Right forelimb (tissue), 1 donor: Measurements from ENCODE around the gene TRIM77.
"Not testable (repeated sequence)": the region's sequence is repeated elsewhere in the genome, so short reads cannot be mapped to it uniquely, and the experiment has no call there.

ENCODE experiments used
- DNase-seq: peaks from one replicate; pipeline ENCODE4 v3.0.0-alpha.2; 2018

TRIM77 gene

GRCh38 chr11:89709999-89710398, at the start of gene TRIM77:
TSS of gene TRIM77 (plus strand) at chr11:89710299. CDS start at chr11:89710299, 0 bp downstream.
- not testable (repeated sequence) for DNase-seq

GRCh38 chr11:89667001-89667400, 43.1 kb upstream of the TRIM77 start:
- DNase-seq, result no peak

- not testable (repeated sequence) for DNase-seq
Observed at GRCh38 chr11:89668158-89668557, 41.9 kb upstream of the TRIM77 start.

- DNase-seq, result not testable (repeated sequence)
Observed at GRCh38 chr11:89669586-89669985, 40.5 kb upstream of the TRIM77 start.

- DNase-seq, result not testable (repeated sequence)
Observed at GRCh38 chr11:89669993-89670669, 40.0 kb upstream of the TRIM77 start.

- not testable (repeated sequence) for DNase-seq
Observed at GRCh38 chr11:89672547-89672946, 37.6 kb upstream of the TRIM77 start.

- not testable (repeated sequence) for DNase-seq
Observed at GRCh38 chr11:89673380-89673779, 36.7 kb upstream of the TRIM77 start.

- DNase-seq, result not testable (repeated sequence)
Observed at GRCh38 chr11:89675383-89675782, 34.7 kb upstream of the TRIM77 start.

- DNase-seq, result not testable (repeated sequence)
Observed at GRCh38 chr11:89675948-89676347, 34.2 kb upstream of the TRIM77 start.

GRCh38 chr11:89707080-89707479, 3.0 kb upstream of the TRIM77 start:
- not testable (repeated sequence) for DNase-seq

GRCh38 chr11:89724866-89725498, 14.9 kb downstream of the TRIM77 start:
- DNase-seq, result not testable (repeated sequence)

- DNase-seq, result not testable (repeated sequence)
Observed at GRCh38 chr11:89730215-89730614, 20.1 kb downstream of the TRIM77 start.

GRCh38 chr11:89736566-89736965, 26.5 kb downstream of the TRIM77 start:
- DNase-seq, result no peak

GRCh38 chr11:89737116-89737515, 27.0 kb downstream of the TRIM77 start:
- DNase-seq, result no peak

GRCh38 chr11:89741406-89741805, 31.3 kb downstream of the TRIM77 start:
- not testable (repeated sequence) for DNase-seq

GRCh38 chr11:89744158-89744557, 34.1 kb downstream of the TRIM77 start:
- DNase-seq, result not testable (repeated sequence)

GRCh38 chr11:89750822-89751221, 40.7 kb downstream of the TRIM77 start:
- not testable (repeated sequence) for DNase-seq
